Right cardiac atrium (tissue), 5 donors: ENCODE results near the gene ADAT3. TPM values are rescaled to one million over a fixed set of nuclear protein-coding genes. Genes with fewer than 3 reads are reported as not detected.

Experiments used
- ATAC-seq, 2 donors: fragments of 200-7000 bp; cut with Tn5 transposase; one replicate each; pipeline versions ENCODE4 v1.8.0 to v1.9.1; 2020; ENCODE audit warnings: moderate library complexity in 2 of 2, mild to moderate bottlenecking in 1 of 2
- DNase-seq, 3 donors: peaks; one replicate each; pipeline ENCODE4 v3.0.0-alpha.2; 2020
- H3K27ac ChIP-seq: one replicate; pipeline ENCODE4 v1.5.1; 2013; ENCODE audit warnings: mild to moderate bottlenecking, low read length, control low read depth, moderate library complexity
- H3K27me3 ChIP-seq: one replicate; pipeline ENCODE4 v1.6.1; 2013; ENCODE audit not compliant: control insufficient read depth, insufficient read depth
- H3K4me1 ChIP-seq: one replicate; pipeline ENCODE4 v1.6.1; 2013; ENCODE audit warnings: low read length; ENCODE audit not compliant: control insufficient read depth, insufficient read depth
- H3K4me3 ChIP-seq: one replicate; pipeline ENCODE4 v1.5.1; 2013; ENCODE audit warnings: low read length, control low read depth
- H3K9me3 ChIP-seq: one replicate; pipeline ENCODE4 v1.6.1; 2013; ENCODE audit warnings: low read length; ENCODE audit not compliant: control insufficient read depth
- WGBS: extraction: QIAGEN DNeasy Blood & Tissue Kit; methylation state at CpG from one replicate; pipeline ENCODE4 v1.1.7; 2013; 5-methylcytosine and 5-hydroxymethylcytosine counted together
- intact Hi-C, 4 donors: fragments of 100-400 bp; cut with DNase I; formaldehyde crosslinking; loops; one replicate each; pipeline versions ENCODE4 v1.11.0 to v1.14.0; 2022 to 2023
- polyA plus RNA-seq: library from polyadenylated mRNA; stranded (reverse); fragments of 200-250 nt; gene quantifications from one replicate; pipeline ENCODE4 v1.2.3, GENCODE V29; 2013
- total RNA-seq, 4 donors: library from RNA; stranded (reverse); fragmentation: NEBNext Ultra II Directional; extraction: Animal tissue kit (Norgen Biotek cat#: 25700); gene quantifications; one replicate each; pipeline ENCODE4 v1.2.1, GENCODE V29; 2021
- donor health status: healthy with polysubstance abuse.
- donor health status: DM: no; HTN: yes; CAD: no.
- donor health status: DM: no; HTN: no; CAD: no.
- donor health status: DM: no; HTN: yes; CAD: no; lungs with severe emphysema.
- donor health status: DM: yes; HTN: yes; CAD: no.

The ADAT3 gene
- total and polyA plus RNA-seq, 5 donors: 1.2 to 2.7 (median 1.8) TPM

DNA sequence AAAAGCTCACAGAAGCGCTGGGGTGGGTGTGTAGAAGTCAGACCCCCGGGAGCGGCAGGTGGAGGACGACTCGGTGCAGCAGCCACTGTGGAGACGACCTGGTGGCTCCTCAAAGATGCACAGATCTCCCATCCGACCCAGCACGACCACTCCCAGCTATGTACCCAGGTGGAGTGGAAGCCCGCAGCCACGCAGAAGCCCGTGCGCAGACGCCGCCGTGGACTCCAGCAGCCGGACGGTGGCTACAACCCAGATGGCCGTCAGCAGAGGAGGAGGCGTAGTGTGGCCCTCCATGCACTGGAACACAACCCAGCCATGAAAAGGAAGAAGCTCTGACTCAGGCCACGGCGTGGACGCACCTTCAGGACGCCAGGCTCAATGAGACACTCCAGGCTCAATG lies 57.5 kb downstream of the ADAT3 start:
- intact Hi-C loops: no loop called here
- H3K27me3 ChIP-seq: no peaks in the 10 kb centered on the region
- no peak for ATAC-seq
- no peaks in the 10 kb centered on the region for H3K9me3 ChIP-seq
- H3K27ac ChIP-seq: no peak overlapping the region
- H3K4me1 ChIP-seq: no peaks in the 10 kb centered on the region
- peak in 1 of 3 donors; percentile 33 for DNase-seq
- WGBS: 93% methylated on average over 23 of the region's 23 CpGs
- H3K4me3 ChIP-seq: no peak overlapping the region

Other genes with a start within 250 kb of the ADAT3 start
- gene ONECUT3, start 151.9 kb upstream of the ADAT3 start, total RNA-seq: not detected
- gene ONECUT3, start 151.9 kb upstream of the ADAT3 start, polyA plus RNA-seq: not detected
- 1 to 10 TPM in 3 of 4 donors, under 1 TPM in 1; 0.53 to 1.9 (median 1.5) TPM for gene ATP8B3, start 93.1 kb upstream of the ADAT3 start, total RNA-seq
- 0.97 TPM for gene ATP8B3, start 93.1 kb upstream of the ADAT3 start, polyA plus RNA-seq
- 10 to 100 TPM; 12.8 to 22.1 (median 17.4) TPM for gene REXO1, start 56.9 kb upstream of the ADAT3 start, total RNA-seq
- gene REXO1, start 56.9 kb upstream of the ADAT3 start, polyA plus RNA-seq: 15.3 TPM
- gene KLF16, start 41.8 kb upstream of the ADAT3 start, total RNA-seq: 10 to 100 TPM in 1 of 4 donors, 1 to 10 TPM in 3; 6.4 to 11.1 (median 7.3) TPM
- 4.5 TPM for gene KLF16, start 41.8 kb upstream of the ADAT3 start, polyA plus RNA-seq
- gene ABHD17A, start 19.9 kb upstream of the ADAT3 start, total RNA-seq: 10 to 100 TPM; 64.4 to 71.3 (median 68.3) TPM
- 96.0 TPM for gene ABHD17A, start 19.9 kb upstream of the ADAT3 start, polyA plus RNA-seq
- gene SCAMP4, start within 50 bp of the ADAT3 start, total RNA-seq: 10 to 100 TPM; 18.4 to 19.9 (median 18.9) TPM
- gene SCAMP4, start within 50 bp of the ADAT3 start, polyA plus RNA-seq: 16.1 TPM
- 10 to 100 TPM; 25.6 to 32.2 (median 29.0) TPM for gene CSNK1G2, start 35.8 kb downstream of the ADAT3 start, total RNA-seq
- 30.2 TPM for gene CSNK1G2, start 35.8 kb downstream of the ADAT3 start, polyA plus RNA-seq
- 10 to 100 TPM; 52.7 to 68.4 (median 62.2) TPM for gene BTBD2, start 110.3 kb downstream of the ADAT3 start, total RNA-seq
- 39.3 TPM for gene BTBD2, start 110.3 kb downstream of the ADAT3 start, polyA plus RNA-seq
- 100 to 1,000 TPM in 3 of 4 donors, 10 to 100 TPM in 1; 96.9 to 151 (median 122) TPM for gene MKNK2, start 145.8 kb downstream of the ADAT3 start, total RNA-seq
- gene MKNK2, start 145.8 kb downstream of the ADAT3 start, polyA plus RNA-seq: 75.9 TPM
- 10 to 100 TPM; 20.9 to 27.0 (median 21.8) TPM for gene MOB3A, start 190.9 kb downstream of the ADAT3 start, total RNA-seq
- 9.5 TPM for gene MOB3A, start 190.9 kb downstream of the ADAT3 start, polyA plus RNA-seq
- 1 to 10 TPM; 1.1 to 3.3 (median 2.3) TPM for gene IZUMO4, start 191.5 kb downstream of the ADAT3 start, total RNA-seq
- 2.7 TPM for gene IZUMO4, start 191.5 kb downstream of the ADAT3 start, polyA plus RNA-seq
- gene AP3D1, start 246.2 kb downstream of the ADAT3 start, total RNA-seq: 100 to 1,000 TPM in 2 of 4 donors, 10 to 100 TPM in 2; 82.7 to 145 (median 92.9) TPM
- gene AP3D1, start 246.2 kb downstream of the ADAT3 start, polyA plus RNA-seq: 87.3 TPM